HG03521 (cell line): ENCODE measurements around the gene TMEM184B.

Experiments used
- ATAC-seq: cut with Tn5 transposase; IDR thresholded peaks from one replicate; pipeline ENCODE4 v1.9.1; 2021; ENCODE audit warnings: mild to moderate bottlenecking, moderate library complexity; ENCODE audit not compliant: unreplicated experiment

TMEM184B gene

DNA sequence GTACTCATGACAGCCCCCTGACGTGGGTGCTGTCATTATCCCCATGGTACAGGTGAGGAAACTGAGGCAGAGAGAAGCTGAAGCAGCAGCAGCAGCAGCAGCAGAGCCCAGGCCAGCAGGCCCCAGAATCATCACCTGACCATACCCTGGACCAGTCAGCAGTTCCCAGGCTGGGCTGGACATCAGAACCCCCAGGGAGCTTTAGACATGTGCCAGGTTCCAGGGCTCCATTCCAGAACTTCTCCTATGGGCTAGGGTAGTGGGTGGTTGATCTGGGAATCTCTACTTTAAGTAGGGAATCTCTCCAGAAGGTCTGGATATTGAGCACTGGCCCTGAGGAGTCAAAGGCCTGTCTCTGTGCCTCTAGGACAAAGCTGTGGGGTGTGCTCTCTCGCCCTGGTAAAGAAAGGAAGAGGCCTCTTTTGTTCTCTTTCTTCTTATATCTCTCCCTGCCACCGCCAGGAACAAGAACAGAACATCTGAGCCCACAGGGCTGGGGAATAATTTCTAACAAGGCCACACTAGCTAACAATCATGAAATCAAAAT lies 44.4 kb downstream of the TMEM184B start:
- ATAC-seq: no peak

DNA sequence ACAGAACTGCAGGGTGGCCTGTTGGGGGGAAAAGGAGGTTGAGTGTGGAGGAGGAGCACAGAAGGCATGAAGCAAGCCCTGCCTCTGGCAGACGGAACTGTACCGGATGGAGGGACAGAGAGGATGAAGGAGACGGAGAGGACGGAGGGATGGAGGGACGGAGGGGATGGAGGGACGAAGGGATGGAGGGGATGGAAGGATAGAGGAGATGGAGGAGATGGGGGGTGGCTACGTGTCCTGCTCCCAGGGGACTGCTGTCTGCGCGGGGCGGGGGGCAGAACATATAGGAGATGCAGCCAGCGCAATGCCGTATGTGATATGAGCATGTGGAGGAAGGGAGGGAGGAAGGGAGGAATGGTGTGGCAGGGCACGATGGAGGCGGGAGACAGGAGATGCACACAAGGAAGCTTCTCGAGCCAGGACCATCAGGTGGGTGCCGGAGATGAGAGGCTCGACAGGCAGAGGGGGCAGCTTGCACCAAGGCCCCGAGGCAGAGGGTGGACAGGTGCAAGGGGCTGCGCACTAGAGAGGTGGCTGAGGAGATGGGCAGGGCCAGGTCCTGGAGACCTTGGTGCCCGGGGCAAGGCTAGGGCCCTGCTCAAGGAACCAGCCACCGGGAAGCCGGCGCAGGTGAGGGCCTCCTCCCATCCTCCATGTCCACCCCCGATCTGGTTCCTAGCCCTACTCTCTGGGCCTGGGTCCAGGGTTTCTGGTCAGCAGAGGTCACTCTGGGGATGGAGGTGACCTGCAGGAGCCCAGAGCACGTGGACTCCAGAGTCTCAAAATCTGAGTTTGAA lies 45.8 kb downstream of the TMEM184B start:
- no peak for ATAC-seq

DNA sequence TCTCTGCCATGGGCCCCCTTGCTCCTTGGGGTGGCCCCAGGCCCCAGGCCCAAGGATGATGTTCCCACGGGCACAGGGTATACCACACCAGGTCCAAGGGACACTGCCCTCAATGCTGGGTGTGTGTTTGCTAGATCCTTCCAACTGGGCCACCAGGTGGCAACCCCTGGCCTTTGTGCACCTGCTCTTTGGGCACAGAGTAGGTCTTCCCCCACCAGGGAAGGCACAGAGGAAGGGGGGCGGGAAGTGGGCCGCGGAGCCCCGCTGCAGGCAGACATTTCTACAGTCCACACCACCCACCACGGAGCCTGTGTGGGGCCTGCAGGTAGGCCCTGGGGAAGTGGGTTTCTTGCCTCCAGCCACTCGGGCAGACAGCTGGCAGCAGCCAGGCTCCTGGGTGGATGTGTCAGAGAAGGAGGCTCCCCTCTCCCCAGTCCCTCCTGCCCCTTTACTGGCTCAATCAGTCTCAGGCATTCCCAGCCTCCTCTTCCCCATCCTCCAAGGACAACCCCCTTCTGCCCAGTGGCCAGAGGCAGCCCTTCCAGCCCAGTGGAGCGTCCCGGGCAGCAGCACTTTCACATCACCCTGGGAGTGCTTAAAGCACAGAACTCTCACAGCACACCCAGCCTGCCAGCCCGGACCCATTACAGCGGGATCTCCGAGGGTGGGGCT lies 49.4 kb downstream of the TMEM184B start:
- ATAC-seq: no peak

DNA sequence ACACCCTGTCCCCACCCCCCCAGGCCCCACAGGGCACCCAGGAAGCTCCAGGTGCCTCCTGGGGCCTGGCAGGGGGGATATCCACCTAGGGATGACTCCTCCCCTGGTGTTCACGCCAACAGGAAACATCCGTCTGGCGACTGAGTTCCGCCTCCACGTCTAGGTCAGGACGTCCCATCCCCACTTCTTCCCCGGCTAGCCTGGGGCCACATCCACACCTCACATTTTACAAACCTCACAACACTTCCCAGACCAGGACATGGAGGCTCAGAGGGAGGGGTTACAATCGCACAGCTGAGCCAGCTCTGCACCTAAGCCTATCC lies 50.1 kb downstream of the TMEM184B start:
- ATAC-seq: no peak

DNA sequence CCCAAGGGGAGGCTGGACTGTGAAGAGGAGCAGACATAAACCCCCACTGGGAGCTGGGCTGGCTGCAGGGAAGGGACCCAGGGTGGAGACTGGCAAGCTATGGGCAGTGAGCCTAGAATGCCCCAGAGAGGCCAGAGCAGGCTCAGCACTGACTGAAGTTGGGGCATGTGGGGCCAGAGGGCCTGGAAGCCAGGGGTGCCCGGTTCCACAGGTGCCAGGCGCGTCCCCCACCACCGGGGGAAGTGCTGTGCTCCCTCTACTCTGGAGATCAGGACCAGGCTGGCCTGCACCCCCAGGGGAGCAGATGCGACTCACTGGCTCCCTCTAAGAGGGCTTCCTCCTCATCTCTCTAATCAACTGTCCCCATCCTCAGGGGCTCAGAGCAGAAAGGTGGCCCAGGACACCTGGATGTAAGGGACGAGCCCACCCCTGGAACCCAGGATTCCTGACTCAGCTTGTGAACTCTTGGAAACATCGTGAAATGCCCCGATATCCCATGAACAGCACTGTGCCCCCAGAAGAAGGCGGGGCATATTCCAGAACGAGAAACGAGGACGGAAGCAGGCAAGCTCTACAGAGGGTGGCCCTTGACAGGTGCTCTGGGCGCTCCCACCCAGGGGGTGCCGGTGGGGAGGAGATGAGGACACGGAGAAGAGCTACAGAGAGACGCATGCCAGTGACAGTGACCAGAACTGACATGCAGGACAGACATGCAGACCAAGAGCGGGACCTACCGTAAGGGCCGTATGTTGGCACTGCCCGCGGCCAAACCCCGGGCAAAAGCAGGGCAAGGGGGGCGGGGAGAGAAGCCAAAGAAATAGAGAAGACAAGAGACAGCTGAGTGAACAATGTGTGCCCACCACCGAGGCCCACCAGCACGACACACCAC lies 50.7 kb downstream of the TMEM184B start:
- no peak for ATAC-seq

DNA sequence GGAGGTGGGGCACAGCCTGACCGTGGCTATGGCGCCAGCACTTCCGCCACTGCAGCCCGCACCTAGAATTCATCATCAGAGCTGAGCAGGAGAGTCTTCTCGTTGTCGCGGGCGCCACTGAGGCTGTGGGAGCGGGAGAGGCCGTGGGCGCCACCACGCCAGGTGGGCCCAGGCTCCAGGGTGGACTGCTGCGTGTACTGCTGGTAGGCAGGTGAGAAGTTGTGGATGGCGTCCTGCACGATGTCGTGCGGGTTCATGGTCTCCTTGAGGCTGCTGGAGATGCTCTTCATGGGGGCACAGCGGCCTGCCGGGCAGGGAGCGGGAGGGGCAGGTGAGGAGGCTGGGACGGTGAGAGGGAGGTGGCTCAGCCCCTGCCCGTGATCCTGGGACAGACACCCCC lies 51.4 kb downstream of the TMEM184B start:
- ATAC-seq: no peak

DNA sequence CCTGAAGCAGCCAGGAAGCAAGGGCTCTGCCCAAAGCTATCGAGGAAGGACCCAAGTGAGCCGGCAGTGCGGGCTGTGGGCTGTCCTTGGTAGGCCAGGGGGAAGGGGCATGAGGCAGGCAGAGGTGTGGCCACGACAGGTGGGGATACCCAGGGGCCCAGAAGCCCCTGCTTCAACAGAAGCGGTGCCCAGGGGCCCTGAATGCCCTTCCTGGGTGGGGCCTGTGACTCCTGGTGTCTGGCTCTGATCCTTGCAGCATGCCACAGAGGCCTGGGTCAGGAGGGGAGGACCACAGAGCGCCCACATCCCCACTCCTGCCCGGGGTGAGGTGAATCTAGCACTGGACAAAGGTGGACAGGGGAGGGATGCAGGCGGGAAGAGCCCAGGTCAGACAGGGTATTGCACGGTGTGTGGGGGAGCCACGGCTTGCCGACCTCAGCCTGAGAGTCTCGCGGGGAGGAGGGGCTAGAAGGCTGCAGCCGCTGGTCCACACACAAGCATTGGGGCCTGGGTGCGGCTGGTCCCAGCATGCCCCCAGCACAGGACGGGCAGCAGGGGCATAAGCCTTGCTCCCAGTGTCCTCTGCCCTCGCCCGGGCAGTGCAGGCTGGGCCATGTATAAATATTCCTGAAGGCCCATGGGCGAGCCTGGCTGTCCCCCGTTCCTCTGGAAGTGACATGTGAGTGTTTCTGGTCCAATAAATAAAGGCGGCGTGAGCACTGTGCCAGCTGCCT lies 52.0 kb downstream of the TMEM184B start:
- no peak for ATAC-seq

DNA sequence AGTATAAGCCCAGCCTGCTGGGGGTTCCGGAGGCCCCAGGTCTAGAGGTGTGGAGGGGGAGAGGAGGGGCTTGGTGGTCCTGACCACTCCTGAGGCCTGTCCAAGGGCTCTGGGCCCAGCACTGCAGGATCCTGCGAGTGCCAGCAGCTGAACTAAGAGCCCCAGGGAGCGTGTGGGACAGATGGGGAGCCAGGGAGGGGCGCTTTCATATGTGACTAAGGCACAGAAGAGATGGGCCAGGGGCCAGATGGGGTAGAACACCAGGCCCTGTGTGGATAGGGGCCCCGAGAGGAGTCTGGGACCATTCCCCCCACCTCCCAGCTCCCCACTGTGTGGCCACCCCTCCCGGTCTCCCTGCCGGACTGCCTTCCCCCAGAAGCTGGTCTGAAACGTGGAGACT lies 52.6 kb downstream of the TMEM184B start:
- ATAC-seq: no peak

DNA sequence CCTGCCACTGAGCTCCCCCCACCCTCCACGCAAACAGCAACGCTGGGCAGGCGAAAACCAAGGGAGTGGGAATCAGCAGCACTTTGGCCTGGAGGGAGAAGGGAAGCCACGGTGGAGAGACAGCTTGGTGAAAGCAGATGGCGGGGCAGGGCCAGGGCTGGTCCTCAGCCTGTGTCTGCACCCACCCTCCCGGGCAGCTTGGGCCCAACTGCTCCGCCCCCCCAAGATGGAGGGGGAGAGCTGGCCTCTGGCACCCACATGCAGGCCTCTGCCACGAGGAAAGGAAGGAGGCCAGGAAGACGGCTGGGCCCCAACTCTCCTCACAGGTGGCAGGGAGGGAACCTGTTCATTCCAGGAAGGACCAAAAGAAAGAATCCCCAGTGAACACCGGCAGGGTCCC lies 53.2 kb downstream of the TMEM184B start:
- ATAC-seq: no peak

DNA sequence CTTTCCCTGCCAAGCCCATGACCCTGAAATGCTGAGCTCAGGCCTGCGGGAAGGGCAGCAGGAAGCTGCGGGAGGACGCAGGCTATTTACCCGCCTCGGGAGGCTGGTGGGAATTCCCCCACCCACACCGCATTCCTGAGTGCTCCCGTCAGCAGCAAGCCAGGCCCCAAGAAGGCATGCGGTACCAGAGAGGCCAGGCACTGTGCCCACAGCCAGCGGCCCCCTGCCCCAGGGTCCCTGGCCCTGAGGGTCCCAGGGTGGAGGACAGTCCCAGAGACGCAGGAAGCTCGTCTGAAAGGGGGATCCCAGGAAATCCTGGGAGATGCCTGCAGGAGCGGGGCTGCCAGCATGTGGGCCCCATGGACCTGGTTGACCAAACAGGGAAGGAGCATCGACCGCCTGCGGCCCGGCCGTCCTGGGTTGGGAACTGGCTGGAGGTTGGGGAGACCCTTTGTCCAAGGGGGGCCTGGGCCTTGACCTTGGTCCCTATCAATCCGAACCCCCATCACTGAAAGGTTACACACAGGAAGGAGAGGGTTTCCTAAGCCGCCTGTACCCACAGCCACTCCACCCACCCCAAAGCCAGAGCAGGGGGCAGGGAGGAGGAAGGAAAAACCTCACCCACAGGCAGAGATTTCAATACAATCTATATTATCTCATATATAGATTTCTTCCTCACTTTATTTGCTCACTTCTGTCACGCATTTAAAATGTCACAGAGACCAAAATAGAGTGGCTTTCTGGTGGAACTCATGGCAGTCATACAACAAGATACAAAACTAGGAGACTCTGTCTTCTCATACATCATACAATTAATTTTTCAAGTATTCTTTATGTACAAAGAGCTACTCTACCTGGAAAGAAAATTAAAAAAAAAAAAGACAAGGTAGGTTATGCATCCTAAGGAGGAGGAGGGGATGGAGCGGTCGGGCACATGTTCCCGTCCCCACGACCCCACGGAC lies 53.9 kb downstream of the TMEM184B start:
- ATAC-seq: no peak

DNA sequence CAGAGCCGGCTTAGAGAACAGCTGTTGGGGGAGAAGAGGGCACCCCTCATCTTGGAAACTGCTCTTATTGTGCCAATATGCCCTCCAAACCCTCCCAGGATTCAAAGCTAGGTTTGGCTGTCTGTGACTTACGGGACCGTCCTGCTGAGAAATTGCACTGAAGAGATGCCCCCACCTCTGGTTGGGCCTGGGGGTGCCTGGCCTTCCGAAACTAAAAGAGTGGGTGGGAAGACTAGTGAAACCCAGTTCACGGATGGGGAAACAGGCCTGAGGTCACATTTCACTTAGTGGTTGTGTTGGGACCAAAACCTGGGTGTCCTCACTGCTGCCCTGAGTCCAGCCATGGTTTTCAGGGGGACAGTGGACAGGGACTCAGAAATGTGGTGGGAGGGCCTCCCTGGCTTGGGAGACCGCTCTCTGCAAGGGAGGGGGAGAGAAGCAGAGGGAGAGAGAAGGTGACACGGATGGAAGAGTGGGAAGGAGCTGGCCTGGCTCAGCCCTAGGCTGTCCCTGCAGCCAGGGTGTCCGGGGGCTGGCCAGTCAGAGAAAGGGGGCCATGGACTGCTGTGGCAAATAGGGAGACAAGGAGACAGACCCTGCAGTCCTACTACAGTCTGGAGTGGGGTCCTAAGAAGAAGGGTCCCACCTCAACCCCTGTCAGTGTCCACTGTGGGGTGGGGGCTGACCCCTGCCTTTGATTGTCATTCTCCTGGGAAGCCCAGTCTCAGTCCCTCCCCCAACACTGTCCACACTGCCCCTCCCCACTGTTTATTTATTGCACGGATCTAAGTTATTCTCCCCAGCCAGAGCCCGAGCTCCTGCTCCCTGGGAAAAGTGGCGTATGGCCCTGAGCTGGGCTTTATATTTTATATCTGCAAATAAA lies 57.4 kb downstream of the TMEM184B start:
- ATAC-seq: no peak

DNA sequence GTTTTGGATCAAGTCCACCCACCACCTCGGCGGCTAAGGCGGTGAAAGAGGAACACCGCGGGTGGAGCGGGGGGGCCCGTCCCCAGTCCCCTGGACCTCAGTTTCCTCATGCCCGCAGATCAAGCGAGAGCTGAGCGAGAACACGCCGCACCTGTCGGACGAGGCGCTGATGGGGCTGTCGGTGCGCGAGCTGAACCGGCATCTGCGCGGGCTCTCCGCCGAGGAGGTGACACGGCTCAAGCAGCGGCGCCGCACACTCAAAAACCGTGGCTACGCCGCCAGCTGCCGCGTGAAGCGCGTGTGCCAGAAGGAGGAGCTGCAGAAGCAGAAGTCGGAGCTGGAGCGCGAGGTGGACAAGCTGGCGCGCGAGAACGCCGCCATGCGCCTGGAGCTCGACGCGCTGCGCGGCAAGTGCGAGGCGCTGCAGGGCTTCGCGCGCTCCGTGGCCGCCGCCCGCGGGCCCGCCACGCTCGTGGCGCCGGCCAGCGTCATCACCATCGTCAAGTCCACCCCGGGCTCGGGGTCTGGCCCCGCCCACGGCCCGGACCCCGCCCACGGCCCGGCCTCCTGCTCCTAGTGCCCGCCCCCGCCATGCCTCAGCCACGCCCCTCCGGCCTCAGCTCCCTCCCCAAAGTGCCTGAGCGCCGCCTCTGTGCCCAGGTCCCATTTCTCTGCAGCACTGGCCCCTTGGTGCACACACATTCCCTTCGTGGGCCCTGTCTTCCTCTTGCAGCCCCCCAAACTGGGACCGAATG lies 58.3 kb downstream of the TMEM184B start:
- no peak for ATAC-seq

DNA sequence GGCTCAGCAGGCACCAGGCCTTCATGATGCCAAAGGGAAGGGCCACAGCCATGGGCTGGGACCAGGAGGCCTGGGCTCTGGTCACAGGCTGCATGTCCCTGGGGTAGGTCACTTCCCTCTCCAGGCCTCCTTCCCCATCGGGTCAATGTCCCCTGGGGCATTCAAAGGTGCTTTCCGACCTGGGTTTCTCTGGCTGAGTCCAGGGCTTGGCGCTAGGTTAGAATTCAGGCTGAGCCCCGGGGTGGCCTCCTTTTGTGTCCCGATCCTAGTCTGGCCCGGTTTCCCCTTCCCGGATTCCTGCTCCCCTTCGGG lies 58.9 kb downstream of the TMEM184B start:
- ATAC-seq: no peak

DNA sequence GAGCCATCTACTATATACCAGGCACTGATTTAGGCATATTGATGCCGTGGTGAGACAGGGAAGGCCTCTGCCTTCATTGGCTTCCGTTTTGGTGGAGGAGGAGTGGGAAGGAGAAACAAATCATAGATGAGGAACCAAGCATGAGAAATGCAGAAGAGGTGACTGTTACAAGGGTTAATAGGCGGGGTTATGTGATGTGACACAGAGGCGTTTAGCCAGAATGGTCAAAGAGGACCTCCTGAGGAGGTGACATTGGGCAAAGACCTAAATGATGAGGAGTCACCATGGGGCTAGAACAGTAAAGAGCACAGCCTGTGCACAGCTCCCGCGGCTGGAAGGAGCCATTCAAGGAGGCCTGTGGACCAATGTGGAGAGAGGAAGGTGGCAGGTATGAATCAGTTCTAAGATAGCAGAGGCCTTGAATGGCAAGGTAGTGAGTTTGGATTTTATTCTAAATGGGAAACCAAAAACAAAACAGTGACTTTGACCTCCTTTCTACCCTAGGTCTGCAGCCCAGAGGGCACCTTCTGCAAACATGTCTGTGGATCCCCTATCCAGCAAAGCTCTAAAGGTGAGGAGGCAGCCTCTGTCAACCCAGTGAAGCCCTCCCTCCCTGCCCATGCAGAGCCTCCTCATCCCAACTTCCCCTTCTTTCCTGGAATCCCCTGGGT lies 59.4 kb downstream of the TMEM184B start:
- no peak for ATAC-seq

DNA sequence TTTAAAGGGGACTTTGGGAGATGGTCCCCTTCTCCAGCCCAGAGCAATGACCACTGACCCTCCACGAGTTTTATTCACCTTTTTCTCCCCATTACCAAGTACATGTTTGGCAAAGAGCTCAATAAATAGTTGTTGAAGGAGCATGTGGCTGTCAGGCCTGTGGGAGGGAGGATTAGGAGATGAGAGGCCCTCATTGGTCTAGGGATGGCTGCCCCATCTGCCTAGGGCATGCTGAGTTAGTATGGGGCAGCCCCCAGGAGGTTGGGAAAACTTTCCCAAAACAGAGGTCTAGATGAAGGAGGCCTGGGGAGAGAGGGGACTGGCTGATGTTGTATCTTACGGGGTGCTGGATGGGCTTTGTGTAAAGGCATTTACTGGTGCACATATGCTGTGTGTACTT lies 60.4 kb downstream of the TMEM184B start:
- no peak for ATAC-seq

DNA sequence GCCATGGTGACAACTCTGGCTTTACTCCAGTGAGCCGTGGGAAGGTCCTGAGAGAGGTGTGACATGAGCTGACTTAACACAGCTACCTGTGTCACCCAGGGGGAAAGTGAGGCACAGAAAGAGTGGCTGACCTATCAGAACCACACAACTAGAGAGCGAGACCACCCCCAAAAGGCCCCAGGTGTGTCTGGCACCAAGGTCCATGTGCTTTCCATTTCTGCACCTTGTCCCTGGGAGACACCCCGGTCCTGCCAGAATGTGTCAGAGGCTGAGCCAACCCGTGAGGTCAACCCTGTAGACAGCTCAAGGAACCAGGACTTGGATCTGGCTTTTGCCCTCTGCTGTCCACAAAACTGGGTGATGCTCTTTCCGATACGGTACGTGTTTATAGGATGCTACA lies 61.3 kb downstream of the TMEM184B start:
- no peak for ATAC-seq

DNA sequence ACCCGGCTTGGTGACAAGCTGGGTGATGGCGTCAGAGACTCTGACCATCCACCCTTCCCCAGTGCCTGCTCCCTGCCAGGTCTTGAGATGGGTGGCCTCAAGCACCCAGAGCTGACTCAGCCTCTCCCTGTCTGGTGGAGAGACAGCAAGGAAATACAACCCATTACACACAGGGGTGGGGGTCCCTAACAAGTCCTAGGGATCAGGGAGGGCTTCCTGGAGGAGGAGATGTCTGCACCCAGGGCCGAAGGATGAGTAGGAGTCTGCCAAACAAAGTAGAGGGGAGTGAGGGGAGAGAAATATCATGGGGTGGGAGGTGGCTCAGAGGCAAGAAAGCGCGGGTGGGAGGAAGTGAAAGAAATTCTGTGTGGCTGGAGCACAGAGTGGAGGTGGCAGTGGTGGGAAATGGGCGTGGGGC lies 64.2 kb downstream of the TMEM184B start:
- ATAC-seq: no peak
